ENCODE measurements around the gene UROC1.

The UROC1 gene

GRCh38 chr3:126541628-126542339 is 24.2 kb upstream of the UROC1 start:
- H3K27me3 ChIP-seq (ENCODE audit: control insufficient read depth in 1 of 2, insufficient read depth in 1 of 2, low read length in 2 of 2) = peaks cover 12 to 52% of the 10 kb centered on the region in 2 experiments
- no peak for DNase-seq
- no peak overlapping the region for H4K8ac ChIP-seq (ENCODE audit: low read length)
- no peak overlapping the region for H3K9ac ChIP-seq (ENCODE audit: low read length)
- H2AFZ ChIP-seq (ENCODE audit: low read depth, low read length) = no peak overlapping the region
- no peak overlapping the region for H3K4ac ChIP-seq (ENCODE audit: low read depth in 1 of 2, low read length in 2 of 2)
- H2BK15ac ChIP-seq (ENCODE audit: low read depth, poor library complexity, severe bottlenecking) = no peak overlapping the region
- no peaks in the 10 kb centered on the region for H3K79me1 ChIP-seq (replicated peaks; ENCODE audit: low read length, poor library complexity, severe bottlenecking)
- no peak overlapping the region for H2AK5ac ChIP-seq (ENCODE audit: low read length, severe bottlenecking)
- H2BK12ac ChIP-seq (ENCODE audit: low read length in 2 of 2) = peak overlapping the region in 1 of 2 experiments; percentile 15
- no peaks in the 10 kb centered on the region for H3K36me3 ChIP-seq (ENCODE audit: control insufficient read depth in 1 of 2, insufficient read depth in 2 of 2, low read depth in 1 of 2, low read length in 2 of 2)
- no peak overlapping the region for H4K91ac ChIP-seq (ENCODE audit: low read length)
- H3K23ac ChIP-seq (ENCODE audit: low read length in 2 of 2) = no peak overlapping the region
- H3K27ac ChIP-seq (ENCODE audit: low read length, poor library complexity, severe bottlenecking) = no peak overlapping the region
- H2BK5ac ChIP-seq (ENCODE audit: low read depth, low read length, poor library complexity, severe bottlenecking) = no peak overlapping the region
- peaks cover 24% of the 10 kb centered on the region for H3K4me1 ChIP-seq (ENCODE audit: control insufficient read depth, insufficient read depth, low read depth, low read length)
- no peak overlapping the region for H2BK120ac ChIP-seq (ENCODE audit: low read depth, low read length)
- H3K9me3 ChIP-seq (ENCODE audit: control insufficient read depth, low read length) = no peaks in the 10 kb centered on the region
- no peak overlapping the region for H3K4me2 ChIP-seq (ENCODE audit: low read length, poor library complexity, severe bottlenecking)
- H3K18ac ChIP-seq (ENCODE audit: low read depth in 1 of 2, low read length in 2 of 2) = peak overlapping the region in 1 of 2 experiments; percentile 54
- no peak overlapping the region for H3K4me3 ChIP-seq (ENCODE audit: insufficient read depth in 1 of 2, low read depth in 1 of 2, low read length in 2 of 2)
- peak overlapping the region in 1 of 2 experiments; percentile 35 for H3K14ac ChIP-seq (ENCODE audit: low read length in 2 of 2)
- 95% methylated on average over 101 of the region's 101 CpGs for WGBS

- H3K4me3 ChIP-seq (ENCODE audit: insufficient read depth in 1 of 2, low read depth in 1 of 2, low read length in 2 of 2) = no peak overlapping the region
- no peak overlapping the region for H2BK5ac ChIP-seq (ENCODE audit: low read depth, low read length, poor library complexity, severe bottlenecking)
- H3K4me1 ChIP-seq (ENCODE audit: control insufficient read depth, insufficient read depth, low read depth, low read length) = peaks cover 24% of the 10 kb centered on the region
- H2AFZ ChIP-seq (ENCODE audit: low read depth, low read length) = no peak overlapping the region
- no peaks in the 10 kb centered on the region for H3K36me3 ChIP-seq (ENCODE audit: control insufficient read depth in 1 of 2, insufficient read depth in 2 of 2, low read depth in 1 of 2, low read length in 2 of 2)
- peak overlapping the region; percentile 20 for H2BK15ac ChIP-seq (ENCODE audit: low read depth, poor library complexity, severe bottlenecking)
- H4K8ac ChIP-seq (ENCODE audit: low read length) = peak overlapping the region; percentile 38
- H3K23ac ChIP-seq (ENCODE audit: low read length in 2 of 2) = no peak overlapping the region
- DNase-seq = no peak
- WGBS = 80% methylated on average over 24 of the region's 24 CpGs
- no peak overlapping the region for H3K4me2 ChIP-seq (ENCODE audit: low read length, poor library complexity, severe bottlenecking)
- H2BK12ac ChIP-seq (ENCODE audit: low read length in 2 of 2) = no peak overlapping the region
- H3K27ac ChIP-seq (ENCODE audit: low read length, poor library complexity, severe bottlenecking) = no peak overlapping the region
- H2AK5ac ChIP-seq (ENCODE audit: low read length, severe bottlenecking) = peak overlapping the region; percentile 41
- peak overlapping the region; percentile 59 for H3K9ac ChIP-seq (ENCODE audit: low read length)
- H3K27me3 ChIP-seq (ENCODE audit: control insufficient read depth in 1 of 2, insufficient read depth in 1 of 2, low read length in 2 of 2) = peaks cover 11 to 52% of the 10 kb centered on the region in 2 experiments
- no peak overlapping the region for H2BK120ac ChIP-seq (ENCODE audit: low read depth, low read length)
- no peak overlapping the region for H3K14ac ChIP-seq (ENCODE audit: low read length in 2 of 2)
- no peak overlapping the region for H3K4ac ChIP-seq (ENCODE audit: low read depth in 1 of 2, low read length in 2 of 2)
- peak overlapping the region; percentile 21 for H4K91ac ChIP-seq (ENCODE audit: low read length)
- no peak overlapping the region for H3K18ac ChIP-seq (ENCODE audit: low read depth in 1 of 2, low read length in 2 of 2)
- no peaks in the 10 kb centered on the region for H3K79me1 ChIP-seq (replicated peaks; ENCODE audit: low read length, poor library complexity, severe bottlenecking)
- H3K9me3 ChIP-seq (ENCODE audit: control insufficient read depth, low read length) = no peaks in the 10 kb centered on the region
Measured at GRCh38 chr3:126540951-126541627, 23.5 kb upstream of the UROC1 start.

GRCh38 chr3:126540342-126540849 is 22.8 kb upstream of the UROC1 start:
- Histone ChIP-seq H2BK5ac (ENCODE audit: low read depth, low read length, poor library complexity, severe bottlenecking) (no peak overlapping the region), H2AFZ (ENCODE audit: low read depth, low read length) (no peak overlapping the region), H3K23ac (ENCODE audit: low read length in 2 of 2) (no peak overlapping the region), H3K4me3 (ENCODE audit: insufficient read depth in 1 of 2, low read depth in 1 of 2, low read length in 2 of 2) (no peak overlapping the region), H2BK120ac (ENCODE audit: low read depth, low read length) (no peak overlapping the region), H2BK15ac (ENCODE audit: low read depth, poor library complexity, severe bottlenecking) (no peak overlapping the region), H3K18ac (ENCODE audit: low read depth in 1 of 2, low read length in 2 of 2) (no peak overlapping the region), H3K4ac (ENCODE audit: low read depth in 1 of 2, low read length in 2 of 2) (no peak overlapping the region), H3K14ac (ENCODE audit: low read length in 2 of 2) (no peak overlapping the region), H3K4me2 (ENCODE audit: low read length, poor library complexity, severe bottlenecking) (no peak overlapping the region), H3K27ac (ENCODE audit: low read length, poor library complexity, severe bottlenecking) (no peak overlapping the region), H3K36me3 (ENCODE audit: control insufficient read depth in 1 of 2, insufficient read depth in 2 of 2, low read depth in 1 of 2, low read length in 2 of 2) (no peaks in the 10 kb centered on the region), H3K9ac (ENCODE audit: low read length) (peak overlapping the region; percentile 59), H3K27me3 (ENCODE audit: control insufficient read depth in 1 of 2, insufficient read depth in 1 of 2, low read length in 2 of 2) (peaks cover 10 to 57% of the 10 kb centered on the region in 2 experiments), H2AK5ac (ENCODE audit: low read length, severe bottlenecking) (no peak overlapping the region), H2BK12ac (ENCODE audit: low read length in 2 of 2) (no peak overlapping the region), H3K79me1 (replicated peaks; ENCODE audit: low read length, poor library complexity, severe bottlenecking) (no peaks in the 10 kb centered on the region), H4K8ac (ENCODE audit: low read length) (no peak overlapping the region), H3K4me1 (ENCODE audit: control insufficient read depth, insufficient read depth, low read depth, low read length) (peaks cover 24% of the 10 kb centered on the region), H4K91ac (ENCODE audit: low read length) (no peak overlapping the region), H3K9me3 (ENCODE audit: control insufficient read depth, low read length) (no peaks in the 10 kb centered on the region)
- 12% methylated on average over 7 of the region's 9 CpGs for WGBS
- DNase-seq = peak; percentile 87

GRCh38 chr3:126539558-126540250 is 22.1 kb upstream of the UROC1 start:
- no peaks in the 10 kb centered on the region for H3K79me1 ChIP-seq (replicated peaks; ENCODE audit: low read length, poor library complexity, severe bottlenecking)
- peak overlapping the region; percentile 13 to 73 for H2BK12ac ChIP-seq (ENCODE audit: low read length in 2 of 2)
- no peak overlapping the region for H3K23ac ChIP-seq (ENCODE audit: low read length in 2 of 2)
- no peak overlapping the region for H2BK15ac ChIP-seq (ENCODE audit: low read depth, poor library complexity, severe bottlenecking)
- peaks cover 24% of the 10 kb centered on the region for H3K4me1 ChIP-seq (ENCODE audit: control insufficient read depth, insufficient read depth, low read depth, low read length)
- peak overlapping the region; percentile 5 for H4K91ac ChIP-seq (ENCODE audit: low read length)
- H2BK120ac ChIP-seq (ENCODE audit: low read depth, low read length) = no peak overlapping the region
- no peak overlapping the region for H3K4me2 ChIP-seq (ENCODE audit: low read length, poor library complexity, severe bottlenecking)
- no peak overlapping the region for H2BK5ac ChIP-seq (ENCODE audit: low read depth, low read length, poor library complexity, severe bottlenecking)
- H2AK5ac ChIP-seq (ENCODE audit: low read length, severe bottlenecking) = no peak overlapping the region
- H3K9me3 ChIP-seq (ENCODE audit: control insufficient read depth, low read length) = no peaks in the 10 kb centered on the region
- no peak for DNase-seq
- no peak overlapping the region for H3K27ac ChIP-seq (ENCODE audit: low read length, poor library complexity, severe bottlenecking)
- H3K27me3 ChIP-seq (ENCODE audit: control insufficient read depth in 1 of 2, insufficient read depth in 1 of 2, low read length in 2 of 2) = peaks cover 17 to 64% of the 10 kb centered on the region in 2 experiments
- H2AFZ ChIP-seq (ENCODE audit: low read depth, low read length) = no peak overlapping the region
- H3K4me3 ChIP-seq (ENCODE audit: insufficient read depth in 1 of 2, low read depth in 1 of 2, low read length in 2 of 2) = no peak overlapping the region
- H3K18ac ChIP-seq (ENCODE audit: low read depth in 1 of 2, low read length in 2 of 2) = peak overlapping the region in 1 of 2 experiments; percentile 35
- no peak overlapping the region for H3K4ac ChIP-seq (ENCODE audit: low read depth in 1 of 2, low read length in 2 of 2)
- H4K8ac ChIP-seq (ENCODE audit: low read length) = no peak overlapping the region
- no peak overlapping the region for H3K9ac ChIP-seq (ENCODE audit: low read length)
- H3K14ac ChIP-seq (ENCODE audit: low read length in 2 of 2) = peak overlapping the region in 1 of 2 experiments; percentile 42
- H3K36me3 ChIP-seq (ENCODE audit: control insufficient read depth in 1 of 2, insufficient read depth in 2 of 2, low read depth in 1 of 2, low read length in 2 of 2) = no peaks in the 10 kb centered on the region
- 98% methylated on average over 10 of the region's 10 CpGs for WGBS
